Fibroblast of skin of right quadriceps (primary cell): ENCODE measurements around the gene SH2D5.
A peak's percentile ranks its signal among the peaks of the same experiment; 100 is the strongest.

Experiments used
- DNase-seq: peaks from one replicate; pipeline ENCODE4 v3.0.0-alpha.2; 2013

SH2D5 gene

DNA sequence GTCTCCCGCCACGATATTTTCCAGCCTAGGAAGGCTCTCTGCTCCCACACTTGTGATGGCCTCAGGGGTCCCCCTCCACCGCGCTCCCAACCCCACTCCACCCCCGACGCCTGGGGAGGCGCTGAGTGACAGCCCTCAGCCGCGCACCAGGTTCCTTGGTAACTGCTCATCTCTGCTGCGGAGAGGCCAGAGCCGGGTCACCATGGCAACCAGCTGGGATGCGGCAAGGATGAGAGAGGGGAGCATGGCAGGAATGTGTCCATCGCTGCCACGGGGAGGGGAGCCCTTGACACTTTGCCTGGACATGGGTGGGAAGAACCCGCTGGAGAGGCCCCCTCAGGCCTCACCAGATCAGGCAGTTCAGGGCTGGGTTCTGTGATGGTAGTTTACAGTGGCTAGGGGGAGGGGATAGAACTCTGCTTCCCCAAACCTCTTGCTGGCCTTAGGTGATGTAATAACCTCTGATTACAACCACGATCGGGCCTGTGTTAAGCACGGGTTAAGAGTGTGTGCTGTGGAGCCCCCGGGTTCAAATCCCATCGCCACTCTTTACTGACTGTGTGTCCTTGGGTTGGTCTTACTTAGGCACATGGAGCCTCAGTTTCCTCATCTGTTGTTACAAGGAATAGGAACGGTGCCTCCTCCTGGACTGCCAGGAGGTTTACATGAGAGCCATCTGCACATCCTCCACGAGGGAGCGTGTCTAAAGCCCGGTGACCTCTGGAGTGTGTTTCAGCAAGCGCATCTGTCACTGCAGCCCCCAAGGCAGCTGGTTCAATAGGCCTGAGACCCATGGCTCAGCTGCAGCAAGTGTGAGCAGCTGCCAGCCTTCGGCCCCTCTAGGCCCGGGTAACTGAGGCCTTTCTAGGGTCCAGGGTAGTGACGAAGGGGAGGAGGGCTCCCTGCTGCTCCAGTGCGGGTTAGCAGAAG lies 21.0 kb downstream of the SH2D5 start:
- no peak for DNase-seq

DNA sequence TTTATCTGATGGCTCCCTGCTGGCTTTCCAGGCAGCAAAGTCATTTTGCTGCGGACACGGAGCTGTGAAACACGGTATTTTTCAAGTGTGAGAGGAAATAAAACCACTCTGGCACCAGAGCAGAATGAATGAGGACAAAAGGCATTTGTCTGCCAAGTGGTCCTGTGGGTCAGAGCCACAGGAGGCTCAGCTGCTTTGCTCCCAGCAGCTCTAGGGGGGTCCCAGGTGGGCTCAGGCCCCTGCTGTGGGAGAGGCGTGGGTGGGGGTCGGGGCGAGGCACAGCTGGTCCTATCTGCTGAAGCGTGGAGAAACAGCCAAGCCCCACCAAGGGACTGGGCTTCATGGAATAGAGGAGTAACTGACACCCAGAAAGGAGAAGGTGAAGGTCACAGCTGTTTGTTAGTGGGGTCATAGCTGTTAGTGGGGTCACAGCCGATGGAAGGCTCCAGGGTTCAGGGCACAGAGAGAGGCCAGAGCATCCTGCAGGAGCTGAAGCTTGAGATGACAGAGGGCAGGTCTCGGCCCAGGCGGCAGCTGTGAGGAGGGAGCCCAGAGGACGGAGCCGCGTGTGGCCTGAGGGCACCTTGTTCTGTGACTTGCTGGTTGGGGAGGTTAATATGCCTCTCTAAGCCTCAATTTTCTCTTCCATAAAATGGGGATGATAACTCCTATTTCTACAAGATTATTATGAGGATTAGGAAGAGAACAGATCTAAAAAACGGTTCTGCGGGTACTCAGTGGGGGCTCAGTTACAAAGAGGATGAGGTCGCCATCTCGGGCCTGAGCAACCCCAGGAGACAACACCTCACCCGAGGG lies 21.8 kb downstream of the SH2D5 start:
- DNase-seq = no peak

DNA sequence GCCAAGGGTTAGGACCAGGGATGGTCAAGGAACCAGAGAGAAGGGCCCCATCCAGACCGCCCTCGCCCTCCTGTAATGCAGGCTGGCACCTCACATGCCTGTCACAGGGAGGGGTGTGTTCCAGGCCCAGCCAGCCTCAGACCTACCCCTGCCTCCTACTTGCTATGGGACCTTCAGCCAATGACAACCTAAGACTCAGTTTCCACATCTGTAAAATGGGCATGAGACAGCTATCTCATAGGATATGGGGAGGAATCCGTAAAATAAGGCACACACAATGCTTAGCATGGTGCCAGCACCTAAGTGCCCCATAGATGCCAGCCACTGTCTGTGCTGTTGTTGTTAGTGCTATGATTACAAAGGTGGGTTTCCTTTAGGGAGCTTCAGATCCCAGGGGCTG lies 22.6 kb downstream of the SH2D5 start:
- DNase-seq = no peak

DNA sequence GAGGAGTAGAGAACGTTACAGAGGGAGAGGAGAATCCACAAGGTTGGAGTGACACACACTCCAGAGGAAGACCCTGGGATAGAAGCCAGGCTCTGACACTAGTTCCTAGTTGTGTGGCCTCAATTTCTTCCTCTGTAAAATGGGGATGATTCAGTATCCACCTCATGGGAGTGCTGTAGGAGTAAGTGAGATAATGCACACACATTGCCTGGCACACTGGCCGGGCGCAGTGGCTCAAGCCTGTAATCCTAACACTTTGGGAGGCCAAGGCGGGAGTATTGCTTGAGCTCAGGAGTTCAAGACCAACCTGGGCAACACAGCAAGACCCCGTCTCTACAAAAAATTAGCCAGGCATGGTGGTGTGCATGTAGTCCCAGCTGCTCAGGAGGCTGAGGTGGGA lies 23.6 kb downstream of the SH2D5 start:
- no peak for DNase-seq

DNA sequence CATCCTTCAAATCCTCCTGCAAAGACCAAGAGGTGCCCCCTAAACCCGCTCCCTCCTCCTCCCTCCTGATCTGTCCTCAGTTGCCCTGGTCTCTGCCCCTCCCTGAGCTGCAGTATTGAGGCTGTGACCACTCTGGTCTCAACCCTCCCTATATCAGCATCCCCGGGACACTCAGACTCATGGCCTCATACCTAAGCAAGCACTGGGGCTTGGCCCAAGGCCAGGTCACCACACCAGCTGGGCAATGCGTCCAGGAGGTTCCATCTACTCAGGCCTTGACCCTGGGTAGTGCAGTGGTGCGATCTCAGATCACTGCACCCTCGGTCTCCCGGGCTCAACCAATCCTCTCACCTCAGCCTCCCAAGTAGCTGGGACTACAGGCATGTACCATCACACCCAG lies 24.4 kb downstream of the SH2D5 start:
- no peak for DNase-seq

DNA sequence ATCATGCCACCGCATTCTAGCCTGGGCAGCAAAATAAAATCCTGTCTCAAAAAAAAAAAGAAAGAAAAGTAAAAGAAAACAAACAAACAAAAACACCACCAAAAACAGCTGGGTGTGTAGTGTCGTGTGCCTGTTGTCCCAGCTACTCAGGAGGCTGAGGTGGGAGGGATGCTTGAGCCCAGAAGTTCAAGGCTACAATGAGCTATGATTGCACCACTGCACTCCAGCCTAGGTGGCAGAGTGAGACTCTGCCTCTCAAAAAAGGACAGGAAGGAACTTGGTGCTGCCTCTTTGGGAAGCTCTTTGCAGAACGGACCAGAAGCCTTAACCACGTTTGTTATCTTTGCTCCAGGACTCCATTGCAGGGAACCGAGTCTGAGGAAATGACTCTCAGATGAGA lies 25.7 kb downstream of the SH2D5 start:
- DNase-seq = no peak

DNA sequence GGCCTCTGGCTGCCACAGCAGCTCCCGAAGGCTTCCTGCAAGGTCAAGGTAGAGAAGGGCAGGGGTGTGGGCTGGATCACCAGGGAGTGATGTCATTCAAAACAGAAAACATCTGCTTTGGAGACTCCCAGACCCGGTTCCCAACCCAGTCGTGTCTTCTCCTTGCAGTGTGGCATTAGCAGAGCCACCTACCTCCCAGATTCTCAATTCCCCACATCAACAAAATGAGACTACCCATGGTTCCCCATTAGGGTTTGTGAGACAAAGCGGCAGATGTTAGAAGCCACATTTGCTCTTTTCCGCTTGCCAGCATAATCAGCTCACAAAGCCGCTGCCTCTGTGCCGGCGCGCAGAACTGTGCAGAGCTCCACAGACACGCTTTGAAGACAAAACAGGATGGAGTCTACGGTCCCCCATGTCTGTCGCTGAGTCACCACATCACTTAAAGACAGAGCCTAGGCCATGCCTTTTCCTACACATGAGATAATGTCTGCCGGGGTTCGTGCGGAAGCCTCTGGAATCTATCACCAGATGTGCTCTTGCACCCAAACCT lies 27.2 kb downstream of the SH2D5 start:
- DNase-seq = peak; percentile 46

DNA sequence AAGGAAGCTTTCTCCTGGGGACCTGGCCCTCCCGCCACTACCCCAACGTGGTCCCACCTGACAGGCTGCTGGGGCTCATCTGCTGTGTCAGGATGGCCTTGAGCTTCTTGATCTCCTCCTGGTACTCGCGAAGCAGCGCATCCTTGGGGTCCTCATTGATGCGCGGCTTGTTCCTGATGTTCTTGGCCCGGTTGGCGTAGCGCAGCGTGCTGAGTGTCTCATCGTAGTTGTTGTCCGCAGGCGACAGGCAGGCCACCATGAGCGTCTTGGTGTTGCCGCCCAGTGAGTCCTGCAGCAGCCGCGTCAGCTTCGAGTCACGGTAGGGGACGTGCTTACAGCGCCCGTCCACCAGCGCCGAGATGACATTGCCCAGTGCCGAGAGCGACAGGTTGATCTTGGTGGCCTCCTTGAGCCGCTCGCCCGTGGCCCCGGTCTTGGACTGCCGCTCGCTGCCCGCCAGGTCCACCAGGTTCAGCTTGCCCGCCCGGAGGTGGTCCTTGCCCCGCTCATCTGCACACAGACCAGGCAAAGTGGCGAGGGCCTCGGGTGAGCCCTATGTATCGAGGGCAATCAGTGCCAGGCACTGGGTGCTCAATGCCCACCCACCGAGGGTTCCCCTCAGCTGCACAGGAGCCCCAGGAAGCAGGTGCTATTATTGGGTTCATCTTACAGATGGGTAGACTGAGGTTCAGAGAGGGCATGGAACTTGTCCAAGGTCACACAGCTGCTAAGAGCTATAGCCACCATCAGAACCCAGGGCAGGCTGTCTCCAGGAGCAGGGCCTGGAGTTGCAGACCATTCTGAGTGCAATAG lies 27.9 kb downstream of the SH2D5 start:
- DNase-seq = no peak

DNA sequence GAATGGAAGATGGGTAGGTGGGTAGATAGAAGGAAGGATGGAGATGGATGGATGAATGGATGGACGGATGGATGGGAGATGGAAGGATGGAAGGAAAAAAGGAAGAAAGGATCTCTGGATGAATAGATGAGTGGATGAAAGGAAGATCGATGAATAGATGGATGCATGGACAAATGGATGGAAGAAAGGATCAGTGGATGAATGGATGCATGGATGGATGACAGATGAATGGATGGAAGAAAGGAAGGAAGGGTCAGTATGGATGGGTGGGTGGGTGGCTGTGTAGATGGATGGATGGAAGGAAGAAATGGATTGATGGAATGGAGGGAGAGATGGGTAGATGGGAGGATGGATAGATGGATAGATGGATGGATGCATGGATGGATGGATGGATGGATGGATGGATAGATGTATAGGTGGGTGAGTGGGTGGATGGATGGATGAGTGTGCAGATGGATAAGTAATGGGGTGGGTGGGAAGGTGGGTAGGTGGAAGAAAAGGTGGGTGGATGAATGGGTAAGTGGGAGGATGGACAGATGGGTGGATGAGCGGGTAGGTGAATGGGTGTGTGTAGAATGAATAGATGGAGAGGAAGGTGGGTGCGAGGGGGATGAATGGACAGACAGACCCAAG lies 29.3 kb downstream of the SH2D5 start:
- DNase-seq = no peak

DNA sequence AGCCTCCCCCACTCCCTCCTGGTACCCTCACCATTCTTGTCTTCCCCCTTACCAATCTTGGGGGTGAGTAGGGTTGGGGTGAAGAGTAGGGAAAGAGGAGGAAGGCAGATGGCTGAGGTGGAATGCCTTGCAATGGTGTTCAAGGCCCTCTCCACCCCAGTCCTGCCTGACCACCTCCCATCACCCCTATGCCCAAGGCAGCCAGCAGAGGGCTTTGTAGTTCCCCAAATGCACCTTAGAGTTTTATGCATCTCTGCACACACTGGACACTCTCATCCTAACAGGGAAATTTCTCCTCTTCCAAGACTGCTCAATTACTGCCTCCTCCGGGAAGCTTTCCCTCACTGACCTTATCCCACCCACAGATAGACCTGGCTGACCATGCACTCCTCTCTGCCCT lies 30.1 kb downstream of the SH2D5 start:
- DNase-seq = no peak

DNA sequence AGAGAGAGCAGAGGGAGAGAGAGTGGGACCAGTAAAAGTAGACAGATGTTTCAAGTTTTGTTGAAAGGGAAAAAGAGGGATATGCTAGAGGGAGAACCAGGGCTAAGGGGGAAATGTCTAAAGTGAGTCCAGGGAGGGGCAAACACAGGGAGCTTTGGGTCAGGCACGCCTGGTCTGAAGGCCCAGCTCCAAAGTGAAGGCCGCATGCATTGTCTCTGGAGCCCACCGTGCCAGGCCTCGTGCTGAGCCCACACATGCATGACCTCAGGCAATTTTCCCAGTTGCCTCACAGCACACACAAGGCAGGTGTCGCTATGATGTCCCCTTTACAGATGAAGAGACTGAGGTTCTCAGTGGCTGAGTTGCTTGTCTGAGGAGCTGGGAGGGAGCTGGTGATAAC lies 30.7 kb downstream of the SH2D5 start:
- DNase-seq = no peak

DNA sequence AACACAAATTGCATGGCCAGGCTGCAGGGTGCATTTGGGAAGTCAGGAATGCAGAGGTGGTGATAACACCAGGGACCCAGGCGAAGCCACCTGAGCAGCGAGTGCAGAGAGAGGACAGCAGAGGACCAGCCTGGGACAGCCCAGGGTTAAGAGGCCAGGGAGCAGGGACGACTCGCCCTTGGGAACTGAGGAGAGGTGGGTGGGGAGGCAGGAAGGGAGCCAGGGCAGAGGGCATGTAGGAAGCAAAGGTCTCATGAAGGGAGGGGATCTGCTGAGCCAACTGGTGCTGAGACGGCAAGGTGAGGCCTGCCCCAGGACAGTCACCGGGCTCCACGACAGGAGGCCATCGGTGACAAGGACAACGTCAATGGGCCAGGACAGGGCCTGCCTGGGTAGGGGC lies 31.1 kb downstream of the SH2D5 start:
- no peak for DNase-seq

DNA sequence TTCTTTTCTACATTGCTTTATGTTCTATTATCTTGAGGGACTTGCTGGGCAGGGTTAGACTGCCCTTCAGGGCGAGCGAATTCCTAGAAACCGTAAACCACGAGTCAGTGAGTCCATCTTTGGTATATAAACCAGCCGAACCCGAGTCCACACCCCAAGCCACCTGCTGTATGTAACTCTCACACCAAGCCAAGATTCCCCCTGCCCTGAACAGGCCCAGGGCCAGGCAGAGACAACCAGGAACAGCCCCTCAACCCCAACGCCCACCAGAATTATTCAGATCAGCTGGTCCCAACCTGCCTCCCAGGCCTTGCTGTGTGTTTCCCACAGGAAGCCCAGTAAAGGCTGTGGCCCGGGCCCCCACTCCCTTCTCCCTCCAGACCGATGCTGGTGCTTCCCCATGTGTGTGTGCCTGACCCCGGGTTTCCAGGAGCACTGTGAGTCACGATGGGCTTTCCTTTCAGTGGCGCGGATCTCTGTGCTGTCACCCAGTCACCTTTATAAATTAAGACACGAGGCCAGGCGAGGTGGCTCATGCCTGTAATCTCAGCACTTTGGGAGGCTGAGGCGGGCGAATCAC lies 31.8 kb downstream of the SH2D5 start:
- no peak for DNase-seq

DNA sequence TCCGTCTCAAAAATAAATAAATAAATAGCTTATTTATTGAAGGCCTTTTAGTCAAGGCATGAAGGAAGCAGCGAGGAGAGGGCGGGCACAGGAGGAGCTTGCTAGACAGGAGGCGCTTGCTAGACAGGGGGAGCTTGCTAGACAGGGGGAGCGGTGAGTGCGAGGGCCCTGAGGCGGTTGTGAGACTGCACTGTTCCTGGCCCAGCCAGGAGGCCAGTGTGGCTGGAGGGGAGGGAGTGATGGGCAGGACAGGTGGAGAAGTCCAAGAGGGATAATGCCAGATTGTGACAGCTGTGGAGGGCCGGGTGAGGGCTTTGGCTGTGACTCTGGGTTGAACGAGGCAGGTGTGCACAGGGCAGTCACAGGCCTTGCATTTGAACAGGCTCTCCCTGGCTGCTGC lies 32.9 kb downstream of the SH2D5 start:
- DNase-seq = no peak

DNA sequence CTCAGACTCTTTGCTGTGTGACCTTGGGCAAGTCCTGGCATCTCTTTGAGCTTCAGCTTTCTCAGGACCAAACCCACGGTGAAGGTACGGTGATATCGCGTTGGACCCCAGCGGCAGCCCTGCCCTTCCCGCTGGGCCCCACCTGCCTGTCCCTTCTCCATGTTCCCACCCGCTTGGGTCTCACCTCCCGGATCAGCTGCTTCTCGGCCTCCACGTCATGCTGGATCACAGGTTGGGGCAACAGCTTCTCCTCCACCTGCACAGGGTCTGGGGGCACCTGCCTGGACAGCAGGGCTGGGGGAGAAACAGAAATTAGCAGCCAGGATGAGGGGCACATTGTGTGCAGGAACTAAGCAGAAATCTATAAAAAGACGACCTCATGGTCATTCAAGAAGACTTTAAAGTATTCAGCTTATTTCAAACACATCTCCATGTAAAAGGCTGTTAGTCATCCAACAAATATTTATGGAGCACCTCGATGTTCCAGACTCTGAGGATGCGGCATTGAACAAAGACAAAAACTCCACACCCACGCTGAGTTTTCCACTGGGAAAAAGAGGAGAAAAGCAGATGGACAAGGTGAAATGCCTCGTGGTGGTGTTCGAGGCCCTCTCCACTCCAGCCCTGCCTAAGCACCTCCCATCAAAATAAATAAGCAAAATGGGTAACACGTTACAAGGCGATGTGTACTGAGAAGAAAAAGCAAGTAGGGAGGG lies 34.1 kb downstream of the SH2D5 start:
- peak; percentile 81 for DNase-seq

DNA sequence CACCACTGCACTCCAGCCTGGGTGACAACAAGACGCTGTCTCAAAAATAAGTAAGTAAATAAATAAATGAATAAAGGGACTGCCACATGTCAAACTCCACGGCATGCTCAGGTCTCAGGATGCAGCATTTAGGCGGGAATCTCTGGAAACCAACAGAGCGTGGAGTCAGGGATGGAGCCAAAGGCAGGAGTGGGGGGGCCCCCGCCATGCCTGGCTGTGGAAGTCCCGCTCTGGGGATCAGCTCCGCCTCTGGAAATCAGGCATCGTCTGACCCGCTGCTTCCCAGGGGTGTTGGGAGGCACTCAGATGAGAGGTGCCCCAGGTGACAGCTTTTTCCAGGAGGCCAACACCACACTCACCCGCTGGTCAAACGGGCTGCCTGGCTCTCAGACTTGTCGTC lies 34.9 kb downstream of the SH2D5 start:
- DNase-seq = no peak

DNA sequence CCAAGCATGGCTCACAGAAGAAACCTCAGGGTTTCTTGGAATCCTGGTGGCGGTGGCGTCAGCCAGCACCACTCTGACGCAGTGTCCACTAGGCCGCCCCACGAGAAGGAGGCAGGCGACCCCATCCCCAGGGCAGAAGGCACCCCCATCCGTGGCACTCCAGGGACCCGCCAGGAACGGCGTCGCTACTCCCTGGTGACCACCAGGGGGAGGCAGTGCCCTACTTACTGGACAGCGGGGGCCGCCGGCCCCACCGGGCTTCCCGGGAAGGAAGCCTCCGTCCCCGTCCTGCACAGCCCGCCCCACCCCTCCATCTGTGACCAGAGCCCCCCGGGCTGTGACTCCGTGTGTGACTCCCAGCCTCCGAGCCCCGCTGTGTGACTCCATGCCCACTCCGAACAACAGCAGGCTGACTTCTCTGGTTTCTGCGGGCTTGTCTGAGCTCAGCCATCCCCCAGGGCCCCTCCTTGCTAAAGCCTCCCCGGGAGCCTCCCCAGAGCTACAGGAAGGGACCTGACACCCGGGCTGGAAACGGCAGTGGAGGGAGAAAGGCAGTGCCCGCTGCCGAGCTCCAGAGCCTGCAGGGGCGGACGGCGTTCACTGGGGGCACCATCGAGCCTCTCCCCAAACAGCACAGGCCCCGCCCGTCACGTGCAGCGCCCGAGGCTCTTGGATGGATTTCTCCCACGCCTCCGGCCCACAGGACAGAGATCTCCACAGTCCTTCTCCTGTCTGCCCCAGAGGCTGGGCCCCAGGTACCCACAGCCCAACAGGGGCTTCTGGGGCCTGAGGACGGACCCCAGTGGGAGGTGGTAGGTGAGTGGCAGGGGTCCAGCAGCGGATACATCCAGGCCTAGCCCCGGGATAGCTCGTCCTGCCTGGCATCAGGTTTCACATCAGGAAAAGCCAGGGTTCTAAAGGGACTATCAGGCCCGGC lies 35.8 kb downstream of the SH2D5 start:
- peak; percentile 95 for DNase-seq

DNA sequence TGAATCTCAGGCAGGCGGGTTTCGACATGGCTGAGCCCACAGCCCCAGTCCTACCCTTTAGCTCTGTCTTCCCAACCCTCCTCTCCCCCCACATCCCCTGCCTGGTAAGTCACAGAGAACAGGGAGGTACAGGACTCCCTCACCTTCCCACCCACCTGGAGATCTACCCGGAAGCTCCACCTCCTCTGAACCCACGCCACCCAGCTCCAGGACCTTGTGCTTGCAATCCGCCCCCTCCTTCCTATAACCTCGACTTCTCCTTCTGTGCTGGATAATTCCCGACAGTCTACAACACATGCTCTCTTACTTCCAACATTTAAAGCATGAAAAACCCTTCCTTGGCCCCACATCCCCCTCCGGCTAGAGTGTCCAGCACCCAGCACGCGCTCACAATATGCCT lies 37.0 kb downstream of the SH2D5 start:
- DNase-seq = no peak

DNA sequence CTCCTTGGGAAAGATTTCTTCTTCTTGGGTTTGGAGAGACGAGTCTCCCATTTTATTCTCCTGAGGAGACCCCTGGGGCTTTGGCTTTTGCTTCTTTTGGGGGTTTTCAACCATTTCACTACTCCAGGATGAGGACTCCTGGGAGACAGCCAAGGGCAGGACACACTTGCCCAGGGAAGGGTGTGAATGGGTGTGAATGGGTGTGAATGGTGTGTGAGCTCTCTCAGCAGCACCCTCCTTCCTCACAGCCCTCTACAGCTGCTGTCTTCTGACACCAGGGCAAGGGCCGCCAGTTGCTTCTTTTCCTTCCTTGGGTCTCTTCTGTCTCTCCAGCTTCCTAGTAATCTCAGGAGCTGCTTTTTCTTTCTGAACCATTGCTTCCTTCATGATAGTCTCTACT lies 38.9 kb downstream of the SH2D5 start:
- no peak for DNase-seq

DNA sequence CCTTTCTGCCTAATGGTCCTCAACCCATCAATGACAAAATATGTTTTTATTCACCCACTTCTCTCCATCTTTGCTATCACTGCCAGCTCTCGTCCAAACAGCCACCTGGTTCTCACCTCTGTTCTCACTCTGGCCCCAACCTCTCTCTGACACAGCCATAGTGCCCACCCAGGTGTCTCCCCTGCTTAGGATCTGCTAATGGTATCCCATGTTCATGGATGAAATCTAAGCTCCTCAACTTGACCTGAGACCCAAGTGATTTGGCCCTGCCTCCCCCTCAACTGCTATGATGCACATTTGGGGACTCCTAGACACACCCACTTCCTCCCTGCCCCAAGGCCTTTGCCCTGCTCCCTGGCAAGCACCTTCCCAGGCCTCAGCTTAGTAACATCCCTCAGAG lies 40.6 kb downstream of the SH2D5 start:
- no peak for DNase-seq
